DND-41 (cell line): ENCODE measurements around the gene HACD2.
"Not testable (repeated sequence)": the region's sequence is repeated elsewhere in the genome, so short reads cannot be mapped to it uniquely, and the experiment has no call there.

Experiments used
- CTCF ChIP-seq: IDR thresholded peaks from 2 replicates; pipeline ENCODE4 v1.5.1; 2012; ENCODE audit warnings: borderline replicate concordance, low read length, moderate library complexity, mild to moderate bottlenecking; ENCODE audit not compliant: poor library complexity, severe bottlenecking; ENCODE audit errors: extremely low read depth
- EZH2 ChIP-seq: IDR thresholded peaks from 3 replicates; pipeline ENCODE4 v1.6.1; 2012; ENCODE audit warnings: borderline replicate concordance, low read depth, mild to moderate bottlenecking, moderate library complexity, low read length, inconsistent platforms; ENCODE audit not compliant: severe bottlenecking

- not testable (repeated sequence) for TF ChIP-seq EZH2, CTCF
Observed at GRCh38 chr3:123611674-123612073, 26.8 kb upstream of the HACD2 start.
